ENCODE measurements around the gene C10orf62.
"Not testable (repeated sequence)": the region's sequence is repeated elsewhere in the genome, so short reads cannot be mapped to it uniquely, and the experiment has no call there.

- not testable (repeated sequence) for TF ChIP-seq CTCF, POLR2A, POLR2AphosphoS5 (IDR thresholded peaks at IDR 0.05)
Measured at GRCh38 chr10:97639090-97639489, 49.6 kb downstream of the C10orf62 start.

Measured in stomach (tissue), 4 donors.